Mononuclear cell (primary cell): Measurements from ENCODE around the gene C4A. TPM values are rescaled to one million over a fixed set of nuclear protein-coding genes. Genes with fewer than 3 reads are reported as not detected.
A peak's percentile ranks its signal among the peaks of the same experiment; 100 is the strongest.
"Not testable (repeated sequence)": the region's sequence is repeated elsewhere in the genome, so short reads cannot be mapped to it uniquely, and the experiment has no call there.

Experiments used
- H3K27me3 ChIP-seq: 2 replicates; pipeline ENCODE4 v1.6.0; 2011; ENCODE audit warnings: low read length, control low read depth; ENCODE audit not compliant: insufficient read depth
- H3K4me1 ChIP-seq: 2 replicates; pipeline ENCODE4 v1.5.1; 2011; ENCODE audit warnings: mild to moderate bottlenecking, low read length, control low read depth; ENCODE audit not compliant: insufficient read depth
- H3K4me3 ChIP-seq: 2 replicates; pipeline ENCODE4 v1.5.1; 2011; ENCODE audit warnings: mild to moderate bottlenecking, low read length, moderate library complexity
- H3K9me3 ChIP-seq: 2 replicates; pipeline ENCODE4 v1.5.1; 2011; ENCODE audit warnings: low read depth, mild to moderate bottlenecking, control low read depth, low read length
- total RNA-seq: library from RNA; depleted of rRNA; stranded (reverse); fragments of >200 nt; gene quantifications from one replicate; pipeline ENCODE4 v1.2.3, GENCODE V29; 2012

C4A gene
- total RNA-seq, 1 donor = 0.94 TPM

DNA sequence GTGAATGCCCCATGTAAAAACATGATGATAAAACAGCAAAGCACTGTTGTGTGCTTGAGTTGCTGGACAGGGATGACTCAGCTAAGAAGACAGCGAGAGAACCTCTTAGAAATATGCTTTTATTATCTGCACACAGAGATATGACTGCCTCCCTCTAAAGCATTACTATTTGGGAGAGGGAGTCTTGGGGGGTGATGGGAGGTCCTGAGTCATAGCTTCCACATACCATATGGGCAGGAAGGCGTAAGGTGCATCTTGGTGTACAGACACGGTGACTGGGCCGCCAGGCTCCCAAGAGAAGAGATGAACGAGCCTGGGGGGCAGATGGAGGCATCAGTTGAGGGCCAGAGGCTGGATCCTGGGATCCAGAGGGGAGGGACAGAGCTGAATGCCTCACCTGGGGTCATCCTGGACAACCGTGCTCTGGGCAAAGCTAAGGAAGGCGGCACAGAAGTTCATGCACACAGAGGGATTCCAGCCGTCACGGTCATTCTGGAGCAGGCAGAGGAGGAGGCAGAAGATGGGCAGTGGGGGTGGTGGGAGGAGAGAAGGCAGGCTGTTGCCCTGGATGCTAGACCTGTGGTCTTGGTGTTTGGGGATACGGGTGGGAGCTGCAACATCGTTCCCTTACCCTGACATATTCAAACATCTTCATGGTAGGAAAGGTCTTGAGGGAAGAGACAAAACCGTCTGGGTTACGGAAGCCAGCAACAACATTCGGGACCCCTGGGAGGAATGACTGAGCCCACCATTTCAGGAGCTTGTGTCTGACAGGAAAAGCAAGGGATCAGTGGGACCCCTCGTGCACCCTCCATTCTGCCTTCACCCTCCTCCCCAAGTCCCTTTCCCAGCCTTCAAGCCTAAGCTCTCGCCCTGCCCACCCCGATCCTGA, 11.9 kb upstream of the C4A start:
- Histone ChIP-seq H3K4me3 (no peak overlapping the region), H3K9me3 (no peaks in the 10 kb centered on the region), H3K4me1 (peaks cover 25% of the 10 kb centered on the region), H3K27me3 (no peaks in the 10 kb centered on the region)

DNA sequence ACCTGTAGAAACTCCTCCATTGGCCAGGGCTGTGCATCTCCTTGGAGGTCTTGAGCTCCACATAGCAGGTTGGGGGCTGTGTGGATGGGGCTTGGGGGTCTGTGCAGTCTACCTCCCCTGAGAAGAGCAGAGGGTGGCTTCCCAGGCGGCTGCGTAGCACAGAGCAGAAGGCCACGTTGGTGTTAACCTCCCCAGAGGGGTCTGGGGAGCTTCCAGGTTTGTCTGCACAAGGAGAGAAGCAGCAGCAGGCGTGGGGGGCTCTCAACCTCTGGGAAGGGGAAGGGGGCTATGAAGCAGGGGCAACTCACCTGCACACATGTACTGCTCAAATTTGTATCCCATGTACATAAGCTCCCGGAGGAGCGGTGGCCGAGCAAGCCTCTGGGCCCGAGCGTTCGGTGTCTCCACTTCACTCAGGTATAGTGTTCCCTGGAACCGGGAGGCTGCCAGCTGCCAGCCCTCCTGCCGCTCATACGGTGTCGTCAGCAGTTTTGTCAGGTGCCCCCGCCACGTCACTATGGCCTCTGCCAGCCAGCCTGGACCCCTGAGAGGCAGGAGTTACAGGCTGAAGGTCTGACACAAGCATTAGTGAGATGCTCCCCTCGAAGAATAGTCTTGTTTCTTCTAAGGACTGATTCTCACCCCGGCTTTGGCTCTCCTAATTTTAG, 11.1 kb upstream of the C4A start:
- H3K4me3 ChIP-seq = no peak overlapping the region
- no peaks in the 10 kb centered on the region for H3K9me3 ChIP-seq

DNA sequence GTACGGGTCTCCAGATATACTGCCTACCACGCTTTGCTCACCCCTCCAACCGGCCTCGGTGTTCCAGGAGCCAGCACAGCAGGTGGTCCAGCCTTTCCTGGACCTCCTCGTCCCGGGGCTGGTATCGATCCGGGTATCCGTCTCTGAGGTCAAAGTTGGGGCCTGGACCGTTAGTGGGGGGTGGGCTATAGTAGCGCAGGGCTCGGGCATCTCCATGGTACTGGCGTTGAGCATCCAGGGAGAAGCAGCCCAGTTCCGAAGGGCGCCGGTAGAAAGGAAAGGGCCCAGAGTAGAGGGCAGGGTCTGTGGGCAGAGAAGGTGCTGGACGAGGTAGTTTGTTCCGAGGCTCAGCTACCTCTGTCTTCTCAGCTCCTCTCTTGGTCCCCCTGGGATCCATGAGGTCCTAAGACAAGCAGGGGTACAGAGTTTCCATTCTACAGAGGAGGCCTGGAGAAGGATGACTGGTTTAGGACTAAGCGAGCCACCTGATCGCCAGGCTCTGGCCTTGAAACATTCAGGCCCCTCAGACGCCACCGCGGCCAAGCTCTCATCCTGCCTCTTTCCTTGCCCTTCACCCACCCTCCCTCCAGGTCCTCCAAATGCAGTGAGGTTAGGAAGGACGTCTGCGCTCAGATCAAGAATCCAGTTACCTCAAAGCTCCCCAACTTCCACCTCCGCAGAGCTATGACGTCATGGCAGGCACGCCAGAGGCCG, 10.4 kb upstream of the C4A start:
- peaks cover 25% of the 10 kb centered on the region for H3K4me1 ChIP-seq
- peak overlapping the region; percentile 77 for H3K4me3 ChIP-seq
- H3K27me3 ChIP-seq = no peaks in the 10 kb centered on the region
- no peaks in the 10 kb centered on the region for H3K9me3 ChIP-seq

More for the DNA sequence above, 11.1 kb upstream of the C4A start:
- Histone ChIP-seq H3K4me1 (peaks cover 25% of the 10 kb centered on the region), H3K27me3 (no peaks in the 10 kb centered on the region)

DNA sequence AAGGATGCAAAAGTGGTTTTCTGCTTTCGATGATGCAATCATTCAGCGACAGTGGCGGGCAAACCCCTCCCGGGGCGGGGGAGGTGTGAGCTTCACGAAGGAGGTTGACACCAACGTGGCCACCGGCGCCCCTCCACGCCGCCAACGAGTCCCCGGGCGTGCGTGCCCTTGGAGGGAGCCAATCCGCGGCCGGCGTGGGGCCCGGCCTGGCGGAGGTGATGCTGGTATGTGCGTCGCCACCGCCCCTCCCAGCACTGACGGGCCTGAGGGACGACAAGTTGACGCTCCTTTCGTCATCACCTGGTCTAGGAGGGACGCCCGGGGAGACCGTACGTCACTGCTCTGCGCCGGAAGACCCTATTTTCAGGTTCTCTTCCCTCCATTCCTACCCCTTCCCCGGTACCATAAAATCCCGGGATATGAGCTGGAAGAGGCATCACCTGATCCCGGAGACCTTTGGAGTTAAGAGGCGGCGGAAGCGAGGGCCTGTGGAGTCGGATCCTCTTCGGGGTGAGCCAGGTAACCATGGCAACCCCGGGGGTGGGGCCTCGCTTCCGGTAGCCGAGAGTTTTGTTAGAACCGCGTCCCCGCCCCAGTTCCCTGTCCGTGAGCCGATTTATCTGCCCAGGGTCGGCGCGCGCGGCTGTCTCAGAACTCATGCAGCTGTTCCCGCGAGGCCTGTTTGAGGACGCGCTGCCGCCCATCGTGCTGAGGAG, 9.7 kb upstream of the C4A start, which contains the start of gene DXO:
TSS of gene DXO (minus strand) at position 146 of the 716 bp plus-strand sequence. CDS start 463 bp downstream, outside the sequence.
- peak within 1 kb of the TSS; percentile 77 for H3K4me3 ChIP-seq

DNA sequence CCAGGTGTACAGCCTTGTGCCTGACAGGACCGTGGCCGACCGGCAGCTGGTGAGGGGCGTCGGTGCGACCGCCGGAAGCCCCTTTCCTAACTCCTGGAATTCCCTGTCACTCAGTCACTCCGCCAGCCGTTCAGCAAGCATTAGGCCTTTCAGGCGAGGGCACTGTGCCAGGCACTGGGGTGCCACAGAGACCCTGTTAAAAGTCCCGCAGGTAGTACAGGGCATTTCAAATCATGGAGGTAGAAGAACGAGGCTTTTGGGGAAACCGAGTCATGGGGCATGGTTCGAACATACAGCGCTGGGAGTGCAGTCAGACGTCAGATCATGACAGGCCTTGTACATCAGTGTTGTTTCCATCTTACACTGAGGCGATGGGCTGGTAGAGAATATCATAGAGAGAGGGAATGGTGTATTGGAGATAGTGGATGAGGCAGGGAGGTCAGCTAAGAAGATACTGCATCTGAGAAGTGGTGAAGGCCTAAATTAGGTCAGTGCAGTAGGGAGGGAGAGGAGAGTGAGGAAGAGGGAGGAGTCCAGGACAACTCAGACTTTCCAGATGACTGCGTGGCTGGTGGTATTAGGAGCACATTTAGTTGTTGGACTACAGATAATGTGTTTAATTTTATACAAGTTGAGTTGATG, 9.0 kb upstream of the C4A start:
- peaks cover 25% of the 10 kb centered on the region for H3K4me1 ChIP-seq
- no peaks in the 10 kb centered on the region for H3K27me3 ChIP-seq
- peak overlapping the region; percentile 77 for H3K4me3 ChIP-seq
- H3K9me3 ChIP-seq = no peaks in the 10 kb centered on the region

More for the DNA sequence above, 9.7 kb upstream of the C4A start, which contains the start of gene DXO:
- Histone ChIP-seq H3K4me1 (peaks cover 25% of the 10 kb centered on the region), H3K9me3 (no peaks in the 10 kb centered on the region), H3K27me3 (no peaks in the 10 kb centered on the region)

DNA sequence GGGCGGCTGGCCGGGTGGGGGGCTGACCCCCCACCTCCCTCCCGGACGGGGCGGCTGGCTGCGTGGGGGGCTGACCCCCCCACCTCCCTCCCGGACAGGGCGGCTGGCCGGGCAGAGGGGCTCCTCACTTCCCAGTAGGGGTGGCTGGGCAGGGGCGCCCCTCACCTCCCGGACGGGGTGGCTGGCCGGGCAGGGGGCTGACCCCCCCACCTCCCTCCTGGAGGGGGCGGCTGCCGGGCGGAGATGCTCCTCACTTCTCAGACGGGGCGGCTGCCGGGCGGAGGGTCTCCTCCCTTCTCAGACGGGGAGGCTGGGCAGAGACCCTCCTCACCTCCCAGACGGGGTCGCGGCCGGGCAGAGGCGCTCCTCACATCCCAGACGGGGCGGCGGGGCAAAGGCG, 5.8 kb upstream of the C4A start:
- H3K4me1 ChIP-seq = peaks cover 19% of the 10 kb centered on the region
- not testable (repeated sequence) for H3K9me3 ChIP-seq, H3K27me3 ChIP-seq, H3K4me3 ChIP-seq

DNA sequence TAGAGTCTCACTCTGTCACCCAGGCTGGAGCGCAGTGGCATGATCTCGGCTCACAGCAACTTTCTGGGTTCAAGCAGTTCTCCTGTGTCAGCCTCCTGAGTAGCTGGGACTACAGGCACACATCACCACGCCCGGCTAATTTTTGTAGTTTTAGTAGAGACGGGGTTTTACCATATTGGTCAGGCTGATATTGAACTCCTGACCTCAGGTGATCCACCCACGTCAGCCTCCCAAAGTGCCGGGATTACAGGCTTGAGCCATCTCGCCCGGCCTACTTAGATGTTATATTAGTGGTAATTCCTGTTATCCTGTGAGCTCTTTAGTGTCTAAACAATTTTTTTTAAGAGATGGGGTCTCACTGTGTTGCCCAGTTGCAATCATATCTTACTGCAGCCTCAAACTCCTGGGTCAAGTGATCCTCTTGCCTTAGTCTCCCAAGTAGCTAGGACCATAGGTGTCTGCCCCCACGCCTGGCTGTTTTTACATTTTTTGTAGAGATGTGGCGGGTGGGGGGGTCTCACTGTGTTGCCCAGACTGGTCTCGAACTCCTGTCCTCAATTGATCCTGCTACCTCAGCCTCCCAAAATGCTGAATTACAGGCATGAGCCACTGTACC, 3.9 kb upstream of the C4A start:
- peaks cover 8% of the 10 kb centered on the region for H3K4me1 ChIP-seq
- no peak overlapping the region for H3K4me3 ChIP-seq

DNA sequence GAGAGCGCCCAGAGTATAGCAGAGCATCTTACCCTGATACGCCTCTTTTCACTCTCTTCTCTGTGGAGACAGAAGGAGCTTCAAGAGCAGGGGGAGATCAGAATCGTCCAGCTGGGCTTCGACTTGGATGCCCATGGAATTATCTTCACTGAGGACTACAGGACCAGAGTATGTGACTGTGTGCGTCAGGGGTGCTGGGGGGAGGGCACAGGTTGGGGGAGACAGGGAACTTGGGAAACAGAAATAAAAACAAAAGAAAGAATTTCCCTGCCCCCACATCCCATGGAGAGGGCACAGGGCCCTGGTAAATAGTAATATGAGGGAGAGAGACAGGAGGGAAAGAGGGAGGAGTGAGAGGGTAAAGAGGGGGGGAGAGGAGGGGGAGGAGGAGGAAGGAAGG, 3.0 kb upstream of the C4A start:
- Histone ChIP-seq H3K9me3 (no peaks in the 10 kb centered on the region), H3K4me3 (no peak overlapping the region), H3K27me3 (no peaks in the 10 kb centered on the region), H3K4me1 (no peaks in the 10 kb centered on the region)

More for the DNA sequence above, 3.9 kb upstream of the C4A start:
- Histone ChIP-seq H3K27me3 (no peaks in the 10 kb centered on the region), H3K9me3 (no peaks in the 10 kb centered on the region)

DNA sequence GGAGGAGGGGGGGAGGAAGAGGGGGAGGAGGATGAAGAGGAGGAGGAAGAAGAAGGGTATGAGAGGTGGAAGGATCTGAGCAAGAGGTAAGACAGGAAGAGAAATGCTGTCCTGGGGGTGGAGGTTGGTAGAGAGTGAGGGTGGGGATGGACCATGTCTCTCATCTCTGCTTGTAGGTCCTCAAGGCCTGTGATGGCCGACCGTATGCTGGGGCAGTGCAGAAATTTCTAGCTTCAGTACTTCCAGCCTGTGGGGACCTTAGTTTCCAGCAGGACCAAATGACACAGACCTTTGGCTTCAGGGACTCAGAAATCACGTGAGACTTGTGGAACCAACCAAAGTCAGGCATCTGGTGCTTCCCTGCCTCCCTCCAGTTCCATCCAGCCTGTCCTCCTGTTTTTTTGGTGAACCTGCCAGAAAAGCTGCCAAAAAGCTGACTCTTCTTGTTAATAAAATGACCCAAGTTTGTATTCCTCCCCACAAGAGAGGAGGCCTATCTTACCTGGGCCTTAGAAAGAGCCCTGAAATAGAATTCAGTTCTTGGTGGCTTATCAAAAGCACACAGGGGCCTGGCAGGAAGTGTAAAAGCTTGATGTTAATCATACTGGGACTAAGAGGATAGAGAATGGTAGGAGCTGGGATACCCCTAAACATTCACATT, 2.5 kb upstream of the C4A start:
- Histone ChIP-seq H3K27me3 (no peaks in the 10 kb centered on the region), H3K4me3 (no peak overlapping the region), H3K9me3 (no peaks in the 10 kb centered on the region), H3K4me1 (no peaks in the 10 kb centered on the region)

DNA sequence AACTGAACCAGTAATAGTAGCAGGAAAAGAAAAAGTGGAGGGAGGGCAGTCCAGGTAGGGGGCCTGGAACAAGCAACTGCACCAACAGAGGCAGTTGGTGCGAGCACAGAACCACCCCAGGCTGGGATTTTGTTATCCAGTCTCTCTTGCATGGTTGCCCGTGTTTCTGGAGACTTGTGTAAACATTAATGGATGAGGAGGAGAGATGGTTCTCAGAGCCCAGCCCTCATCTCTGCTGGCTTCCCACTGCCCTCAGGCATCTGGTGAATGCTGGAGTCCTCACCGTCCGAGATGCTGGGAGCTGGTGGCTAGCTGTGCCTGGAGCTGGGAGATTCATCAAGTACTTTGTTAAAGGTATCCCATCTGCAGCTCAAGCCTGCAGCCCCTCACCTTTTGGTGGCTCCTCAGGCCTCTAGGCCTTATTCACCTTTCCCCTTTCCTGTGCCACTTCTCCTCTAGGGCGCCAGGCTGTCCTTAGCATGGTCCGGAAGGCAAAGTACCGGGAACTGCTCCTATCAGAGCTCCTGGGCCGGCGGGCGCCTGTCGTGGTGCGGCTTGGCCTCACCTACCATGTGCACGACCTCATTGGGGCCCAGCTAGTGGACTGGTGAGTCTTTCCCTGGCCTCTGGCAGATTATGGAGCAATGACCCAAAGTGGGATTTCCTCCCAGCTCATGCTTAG, 1.5 kb upstream of the C4A start:
- H3K4me1 ChIP-seq, H3K9me3 ChIP-seq, H3K27me3 ChIP-seq, H3K4me3 ChIP-seq: not testable (repeated sequence)

DNA sequence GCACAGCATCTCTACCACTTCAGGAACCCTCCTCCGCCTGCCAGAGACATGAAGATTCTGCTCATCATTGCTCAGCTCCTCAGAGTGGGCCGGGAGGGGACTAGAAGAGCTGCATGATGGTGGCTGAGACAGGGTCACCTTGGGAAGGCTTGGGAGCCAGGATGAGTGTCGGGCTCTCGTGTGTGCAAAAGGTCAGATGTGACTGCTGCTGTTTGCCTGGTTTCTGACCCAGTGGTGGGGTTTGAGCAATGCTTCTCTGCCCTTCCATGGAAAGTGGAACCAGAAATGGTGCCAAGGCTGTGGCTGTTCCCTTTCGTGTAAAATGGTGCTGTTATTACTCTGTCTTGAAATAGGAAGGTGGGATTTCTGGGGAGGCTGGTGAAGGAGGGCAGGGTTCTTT, 859 bp upstream of the C4A start:
- not testable (repeated sequence) for H3K27me3 ChIP-seq, H3K9me3 ChIP-seq, H3K4me3 ChIP-seq, H3K4me1 ChIP-seq

DNA sequence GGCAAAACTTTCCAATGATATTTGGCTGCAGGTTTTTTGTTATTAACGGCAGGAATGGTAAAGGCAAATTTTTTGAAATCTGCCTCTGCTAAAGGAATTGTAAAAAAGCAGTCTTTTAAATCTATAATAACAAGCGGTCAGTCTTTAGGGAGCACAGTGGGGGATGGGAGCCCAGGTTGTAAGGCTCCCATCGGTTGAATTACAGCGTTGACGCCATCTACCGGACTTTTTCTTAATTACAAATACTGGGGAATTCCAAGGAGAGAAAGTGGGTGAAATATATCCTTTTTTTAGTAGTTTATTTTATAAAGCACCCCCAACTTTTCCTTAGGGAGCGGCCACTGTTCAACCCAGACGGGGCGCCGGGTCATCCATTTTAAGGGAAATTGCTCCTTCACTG, 7.5 kb downstream of the C4A start:
- not testable (repeated sequence) for H3K4me3 ChIP-seq, H3K27me3 ChIP-seq, H3K4me1 ChIP-seq, H3K9me3 ChIP-seq

DNA sequence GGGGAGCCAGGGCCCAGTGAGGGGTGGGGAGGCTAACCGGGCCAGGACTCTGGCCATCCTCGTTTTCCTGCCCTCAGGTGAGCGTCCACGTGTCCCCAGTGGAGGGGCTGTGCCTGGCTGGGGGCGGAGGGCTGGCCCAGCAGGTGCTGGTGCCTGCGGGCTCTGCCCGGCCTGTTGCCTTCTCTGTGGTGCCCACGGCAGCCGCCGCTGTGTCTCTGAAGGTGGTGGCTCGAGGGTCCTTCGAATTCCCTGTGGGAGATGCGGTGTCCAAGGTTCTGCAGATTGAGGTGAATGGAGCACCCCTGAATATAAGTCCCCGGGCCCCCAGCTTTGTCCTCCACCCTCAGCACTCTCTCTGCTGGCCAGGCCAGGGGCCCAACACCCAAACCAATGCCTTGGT, 12.6 kb downstream of the C4A start:
- H3K9me3 ChIP-seq, H3K27me3 ChIP-seq, H3K4me1 ChIP-seq, H3K4me3 ChIP-seq: not testable (repeated sequence)
